Ovary (tissue), 3 donors: ENCODE results near the gene SDF2L1.

Experiments
- EP300 ChIP-seq: sonication (generic); formaldehyde crosslinking; IDR thresholded peaks from one replicate; pipeline ENCODE4 v1.6.1; 2017; ENCODE audit warnings: antibody characterized with exemption
- POLR2A ChIP-seq: fragments of 450-650 bp; IDR thresholded peaks from one replicate; pipeline ENCODE4 v1.6.1; 2017; ENCODE audit warnings: antibody characterized with exemption, mild to moderate bottlenecking, moderate library complexity
- TF ChIP-seq, protein P1 (sequence below), 3 donors: fragments of 450-650 bp in 2 of 3; fragments of 200-600 bp in 1 of 3; IDR thresholded peaks; one replicate each; pipeline versions ENCODE4 v1.5.1 to v1.8.0; 2016 to 2022; ENCODE audit warnings: antibody characterized with exemption in 3 of 3, mild to moderate bottlenecking in 1 of 3
- donor health status: DM: no; HTN: no; CAD: no.

DNA sequence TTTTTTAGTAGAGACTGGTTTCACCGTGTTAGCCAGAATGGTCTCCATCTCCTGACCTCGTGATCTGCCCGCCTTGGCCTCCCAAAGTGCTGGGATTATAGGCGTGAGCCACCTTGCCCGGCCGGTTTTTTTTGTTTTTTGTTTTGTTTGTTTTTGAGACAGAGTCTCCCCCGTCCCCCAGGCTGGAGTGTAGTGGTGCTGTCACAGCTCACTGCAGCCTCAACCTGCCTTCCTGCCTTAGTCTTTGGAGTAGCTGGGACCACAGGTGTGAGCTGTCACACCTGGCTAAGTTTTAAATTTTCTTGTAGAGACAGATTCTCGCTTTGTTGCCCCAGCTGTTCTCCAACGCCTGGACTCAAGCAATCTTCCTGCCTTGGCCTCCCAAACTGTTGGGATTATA is 26.9 kb downstream of the SDF2L1 start:
- TF ChIP-seq, protein P1, sequence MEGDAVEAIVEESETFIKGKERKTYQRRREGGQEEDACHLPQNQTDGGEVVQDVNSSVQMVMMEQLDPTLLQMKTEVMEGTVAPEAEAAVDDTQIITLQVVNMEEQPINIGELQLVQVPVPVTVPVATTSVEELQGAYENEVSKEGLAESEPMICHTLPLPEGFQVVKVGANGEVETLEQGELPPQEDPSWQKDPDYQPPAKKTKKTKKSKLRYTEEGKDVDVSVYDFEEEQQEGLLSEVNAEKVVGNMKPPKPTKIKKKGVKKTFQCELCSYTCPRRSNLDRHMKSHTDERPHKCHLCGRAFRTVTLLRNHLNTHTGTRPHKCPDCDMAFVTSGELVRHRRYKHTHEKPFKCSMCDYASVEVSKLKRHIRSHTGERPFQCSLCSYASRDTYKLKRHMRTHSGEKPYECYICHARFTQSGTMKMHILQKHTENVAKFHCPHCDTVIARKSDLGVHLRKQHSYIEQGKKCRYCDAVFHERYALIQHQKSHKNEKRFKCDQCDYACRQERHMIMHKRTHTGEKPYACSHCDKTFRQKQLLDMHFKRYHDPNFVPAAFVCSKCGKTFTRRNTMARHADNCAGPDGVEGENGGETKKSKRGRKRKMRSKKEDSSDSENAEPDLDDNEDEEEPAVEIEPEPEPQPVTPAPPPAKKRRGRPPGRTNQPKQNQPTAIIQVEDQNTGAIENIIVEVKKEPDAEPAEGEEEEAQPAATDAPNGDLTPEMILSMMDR (IDR thresholded peaks at IDR 0.05) = no peak
- TF ChIP-seq POLR2A (no peak), EP300 (no peak)
